GM23248 (cell line): ENCODE results near the gene TBL1X. TPM values are rescaled to one million over a fixed set of nuclear protein-coding genes. Genes with fewer than 3 reads are reported as not detected.
A peak's percentile ranks its signal among the peaks of the same experiment; 100 is the strongest.

Source experiments
- DNase-seq: peaks from one replicate; pipeline ENCODE4 v3.0.0-alpha.2; 2015
- H2AFZ ChIP-seq: fragments of 200-600 bp; sonication (generic); 2 replicates; pipeline ENCODE4 v1.6.1; 2016; ENCODE audit warnings: antibody characterized with exemption
- H3F3A ChIP-seq: fragments of 200-600 bp; sonication (generic); 2 replicates; pipeline ENCODE4 v1.6.1; 2016; ENCODE audit warnings: mild to moderate bottlenecking, antibody characterized with exemption, mixed run types; ENCODE audit not compliant: insufficient read depth
- H3K27ac ChIP-seq: fragments of 200-600 bp; sonication (generic); 2 replicates; pipeline ENCODE4 v1.5.1; 2016; ENCODE audit warnings: mild to moderate bottlenecking
- H3K27me3 ChIP-seq: fragments of 200-600 bp; sonication (generic); replicated peaks from 2 replicates; pipeline ENCODE4 v1.6.1; 2016; ENCODE audit warnings: mild to moderate bottlenecking; ENCODE audit not compliant: insufficient read depth
- H3K36me3 ChIP-seq: fragments of 200-600 bp; sonication (generic); 2 replicates; pipeline ENCODE4 v1.6.1; 2016; ENCODE audit warnings: low read depth, mild to moderate bottlenecking
- H3K4me1 ChIP-seq: fragments of 200-600 bp; sonication (generic); 2 replicates; pipeline ENCODE4 v1.6.1; 2016; ENCODE audit warnings: mild to moderate bottlenecking; ENCODE audit not compliant: insufficient read depth
- H3K4me2 ChIP-seq: fragments of 200-600 bp; sonication (generic); one replicate; pipeline ENCODE4 v1.6.1; 2016; ENCODE audit warnings: mild to moderate bottlenecking; ENCODE audit not compliant: unreplicated experiment
- H3K4me3 ChIP-seq: fragments of 200-600 bp; sonication (generic); 2 replicates; pipeline ENCODE4 v1.5.1; 2016; ENCODE audit warnings: mild to moderate bottlenecking
- H3K79me2 ChIP-seq: fragments of 200-600 bp; sonication (generic); 2 replicates; pipeline ENCODE4 v1.6.1; 2016; ENCODE audit warnings: mild to moderate bottlenecking; ENCODE audit not compliant: insufficient read depth
- H3K9ac ChIP-seq: fragments of 200-600 bp; sonication (generic); 2 replicates; pipeline ENCODE4 v1.6.1; 2016; ENCODE audit warnings: mild to moderate bottlenecking
- H3K9me2 ChIP-seq: fragments of 200-600 bp; sonication (generic); 2 replicates; pipeline ENCODE4 v1.6.1; 2016; ENCODE audit warnings: mixed run types, mild to moderate bottlenecking, moderate library complexity; ENCODE audit not compliant: insufficient read depth
- H3K9me3 ChIP-seq: fragments of 200-600 bp; sonication (generic); one replicate; pipeline ENCODE4 v1.6.1; 2017; ENCODE audit warnings: low read depth
- H4K20me1 ChIP-seq: fragments of 200-600 bp; sonication (generic); 2 replicates; pipeline ENCODE4 v1.6.0; 2016; ENCODE audit not compliant: insufficient read depth
- EZH2 ChIP-seq: fragments of 200-600 bp; sonication (generic); IDR thresholded peaks from 2 replicates; pipeline ENCODE4 v1.6.1; 2018; ENCODE audit warnings: antibody characterized with exemption, mild to moderate bottlenecking; ENCODE audit not compliant: insufficient read depth, poor library complexity, severe bottlenecking
- EZH2phosphoT487 ChIP-seq: fragments of 200-600 bp; sonication (generic); IDR thresholded peaks from 2 replicates; pipeline ENCODE4 v1.6.1; 2018; ENCODE audit warnings: antibody characterized with exemption, moderate library complexity, mild to moderate bottlenecking, low read depth; ENCODE audit not compliant: insufficient read depth
- WGBS, 2 experiments: methylation state at CpG; one replicate each; pipeline ENCODE4 v1.1.6; 2015 to 2017; ENCODE audit warnings: low lambda C conversion rate in 2 of 2, low coverage in 1 of 2; ENCODE audit errors: missing lambda C conversion rate in 2 of 2; 5-methylcytosine and 5-hydroxymethylcytosine counted together
- in situ Hi-C: fragments of 300-500 bp; cut with MboI; formaldehyde crosslinking; loops from 2 replicates; pipeline ENCODE4 v1.15.0; 2020
- polyA plus RNA-seq: library from polyadenylated mRNA; unstranded; fragments of >200 nt; fragmentation: Nextera tagmentation; extraction: Ambion mirVana; gene quantifications from 2 replicates; pipeline ENCODE4 v1.2.1, GENCODE V29; 2016
- total RNA-seq: library from RNA; depleted of rRNA; stranded (reverse); fragments of >200 nt; shearing (Covaris generic); gene quantifications from 2 replicates; pipeline ENCODE4 v1.2.3, GENCODE V29; 2014

TBL1X gene
- total and polyA plus RNA-seq, 2 experiments from 2014 or later, result 8.2 to 26.8 TPM

DNA sequence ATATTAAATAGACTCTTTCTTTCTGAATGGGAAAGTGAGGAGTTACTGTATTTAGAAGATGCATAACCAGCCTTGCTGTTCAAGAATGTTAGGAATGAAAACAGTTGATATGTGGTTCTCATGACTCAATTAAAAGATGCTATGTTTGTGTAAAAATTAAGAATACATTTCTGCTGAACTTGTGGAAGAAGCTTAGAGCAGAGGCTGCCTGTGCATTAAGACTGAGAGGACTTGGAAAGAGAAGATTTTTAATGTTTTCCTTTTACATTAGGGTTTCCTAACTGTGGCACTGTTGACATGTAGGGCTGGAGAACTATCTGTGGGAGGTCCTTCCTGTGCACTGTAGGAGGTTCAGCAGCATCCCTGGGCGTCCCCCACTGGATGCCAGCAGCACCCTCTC, 163.1 kb downstream of the TBL1X start:
- H3F3A ChIP-seq, result no peaks in the 10 kb centered on the region
- H3K27ac ChIP-seq, result no peak overlapping the region
- no peaks in the 10 kb centered on the region for H3K36me3 ChIP-seq
- no peak overlapping the region for H3K4me3 ChIP-seq
- H2AFZ ChIP-seq, result no peak overlapping the region
- no peaks in the 10 kb centered on the region for H3K9me3 ChIP-seq
- no peaks in the 10 kb centered on the region for H4K20me1 ChIP-seq
- peaks cover 14% of the 10 kb centered on the region for H3K4me1 ChIP-seq
- H3K9me2 ChIP-seq, result no peaks in the 10 kb centered on the region
- no peaks in the 10 kb centered on the region for H3K27me3 ChIP-seq
- peak; percentile 20 for DNase-seq
- WGBS, 2 experiments, result 100% methylated on average over 1 of the region's 1 CpG
- H3K79me2 ChIP-seq, result peaks cover 19% of the 10 kb centered on the region; the same call in 1 of the 2 replicates
- no peak overlapping the region for H3K9ac ChIP-seq
- H3K4me2 ChIP-seq, result peak overlapping the region; percentile 20
- in situ Hi-C loops, result no loop called here
- no peak for TF ChIP-seq EZH2phosphoT487
- no peak for TF ChIP-seq EZH2

DNA sequence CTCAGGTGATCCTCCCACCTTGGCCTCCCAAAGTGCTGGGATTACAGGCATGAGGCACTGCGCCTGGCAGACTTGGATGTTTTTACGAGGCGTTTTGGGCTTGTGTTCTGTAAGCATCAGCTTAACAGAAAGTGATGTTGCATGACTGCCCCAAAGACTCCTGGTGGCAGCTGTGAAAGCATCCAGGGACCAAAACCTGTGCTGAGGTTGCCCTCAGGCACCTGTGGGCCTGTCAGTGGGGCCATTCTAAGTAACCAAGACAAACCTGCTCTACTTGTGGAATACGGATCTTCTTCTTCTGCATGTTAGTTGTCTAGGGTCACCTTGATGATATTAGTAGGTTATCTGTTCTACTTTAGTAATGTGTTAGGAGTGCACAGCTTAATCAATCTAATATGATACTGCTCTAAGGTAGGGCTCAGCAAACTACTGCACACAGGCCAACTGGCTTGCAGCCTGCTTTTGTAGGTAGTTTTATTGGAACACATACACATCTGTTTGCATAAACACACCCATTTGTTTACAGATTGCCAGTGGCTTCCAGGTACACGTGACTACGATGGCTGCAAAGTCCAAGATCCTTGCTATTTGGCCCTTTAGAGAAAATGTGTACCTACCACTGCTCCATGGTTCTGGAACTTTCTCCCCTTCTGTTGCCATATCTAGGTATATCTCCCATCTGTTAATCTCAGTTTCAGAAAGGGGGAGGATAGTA, 164.1 kb downstream of the TBL1X start:
- peaks cover 19% of the 10 kb centered on the region; the same call in 1 of the 2 replicates for H3K79me2 ChIP-seq

GRCh38 chrX:9634551-9634950, 169.7 kb downstream of the TBL1X start:
- no peaks in the 10 kb centered on the region for H4K20me1 ChIP-seq
- no peaks in the 10 kb centered on the region for H3K36me3 ChIP-seq
- 53 to 62% methylated on average over 6 to 7 of the region's 7 CpGs for WGBS, 2 experiments
- no peak overlapping the region for H3K4me3 ChIP-seq
- H3K4me1 ChIP-seq, result no peaks in the 10 kb centered on the region
- H3F3A ChIP-seq, result no peaks in the 10 kb centered on the region
- no peak overlapping the region for H3K9ac ChIP-seq
- H2AFZ ChIP-seq, result no peak overlapping the region
- in situ Hi-C loops, result no loop called here
- DNase-seq, result no peak
- no peaks in the 10 kb centered on the region for H3K27me3 ChIP-seq
- H3K9me2 ChIP-seq, result no peaks in the 10 kb centered on the region
- TF ChIP-seq EZH2phosphoT487, result no peak
- TF ChIP-seq EZH2, result no peak
- no peaks in the 10 kb centered on the region for H3K9me3 ChIP-seq
- H3K79me2 ChIP-seq, result peaks cover 7% of the 10 kb centered on the region; the same call in 1 of the 2 replicates
- H3K4me2 ChIP-seq, result no peak overlapping the region
- no peak overlapping the region for H3K27ac ChIP-seq

More for the DNA sequence above, 164.1 kb downstream of the TBL1X start:
- WGBS, 2 experiments, result 96 to 97% methylated on average over 4 to 6 of the region's 6 CpGs
- Histone ChIP-seq H3K9me3 (no peaks in the 10 kb centered on the region), H2AFZ (no peak overlapping the region), H3K27me3 (no peaks in the 10 kb centered on the region), H3K9ac (no peak overlapping the region), H4K20me1 (no peaks in the 10 kb centered on the region), H3F3A (no peaks in the 10 kb centered on the region), H3K36me3 (no peaks in the 10 kb centered on the region), H3K27ac (no peak overlapping the region), H3K4me2 (no peak overlapping the region), H3K4me1 (peaks cover 14% of the 10 kb centered on the region), H3K4me3 (no peak overlapping the region), H3K9me2 (no peaks in the 10 kb centered on the region)
- in situ Hi-C loops, result no loop called here
- no peak for TF ChIP-seq EZH2
- TF ChIP-seq EZH2phosphoT487, result no peak
- no peak for DNase-seq

- H3K27ac ChIP-seq, result no peak overlapping the region
- H3K4me1 ChIP-seq, result no peaks in the 10 kb centered on the region
- no peaks in the 10 kb centered on the region for H4K20me1 ChIP-seq
- H3K79me2 ChIP-seq, result peaks cover 7% of the 10 kb centered on the region; the same call in 1 of the 2 replicates
- no peaks in the 10 kb centered on the region for H3K9me3 ChIP-seq
- in situ Hi-C loops, result no loop called here
- TF ChIP-seq EZH2 (no peak), EZH2phosphoT487 (no peak)
- 62 to 74% methylated on average over 3 to 4 of the region's 4 CpGs for WGBS, 2 experiments
- no peaks in the 10 kb centered on the region for H3K27me3 ChIP-seq
- H3K4me2 ChIP-seq, result no peak overlapping the region
- no peaks in the 10 kb centered on the region for H3F3A ChIP-seq
- no peaks in the 10 kb centered on the region for H3K36me3 ChIP-seq
- DNase-seq, result no peak
- no peak overlapping the region for H3K9ac ChIP-seq
- H2AFZ ChIP-seq, result no peak overlapping the region
- H3K9me2 ChIP-seq, result no peaks in the 10 kb centered on the region
- no peak overlapping the region for H3K4me3 ChIP-seq
Observed at GRCh38 chrX:9635368-9635767, 170.5 kb downstream of the TBL1X start.
